ENCODE results near the gene RTL1.

RTL1 gene

DNA sequence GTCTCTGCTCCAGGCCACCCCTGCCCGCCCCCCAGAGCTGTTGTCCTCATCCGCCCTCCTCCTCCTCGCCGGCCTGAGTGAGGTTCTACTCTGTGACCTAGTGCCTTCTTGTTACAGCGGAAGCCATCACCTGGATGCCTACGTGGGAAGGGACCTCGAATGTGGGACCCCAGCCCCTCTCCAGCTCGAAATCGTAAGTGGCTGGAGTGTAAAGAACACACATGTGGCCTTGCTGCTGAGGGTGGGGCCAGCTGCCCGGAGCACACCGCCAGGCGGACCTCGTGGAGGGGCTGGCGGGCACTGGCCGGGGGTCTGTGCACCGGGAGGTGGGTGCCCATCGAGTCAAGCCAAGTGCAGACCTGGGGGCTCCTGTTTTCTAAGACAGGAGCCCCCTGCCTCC is 58.2 kb downstream of the RTL1 start:
- Histone ChIP-seq H3K4me1 (ENCODE audit: control insufficient read depth, insufficient read depth, low read length, unreplicated experiment) (peaks cover 29% of the 10 kb centered on the region), H3K4me3 (ENCODE audit: low read depth, low read length) (no peak overlapping the region), H3K27ac (ENCODE audit: low read depth, low read length) (no peak overlapping the region), H3K79me2 (ENCODE audit: control insufficient read depth, insufficient read depth, low read length, unreplicated experiment) (peaks cover 41% of the 10 kb centered on the region), H3K27me3 (ENCODE audit: insufficient read depth, low read length) (no peaks in the 10 kb centered on the region), H3K36me3 (ENCODE audit: insufficient read depth, low read length) (peaks cover 8% of the 10 kb centered on the region; the same call in 1 of the 2 replicates), H2AFZ (ENCODE audit: low read length, unreplicated experiment) (no peak overlapping the region)

DNA sequence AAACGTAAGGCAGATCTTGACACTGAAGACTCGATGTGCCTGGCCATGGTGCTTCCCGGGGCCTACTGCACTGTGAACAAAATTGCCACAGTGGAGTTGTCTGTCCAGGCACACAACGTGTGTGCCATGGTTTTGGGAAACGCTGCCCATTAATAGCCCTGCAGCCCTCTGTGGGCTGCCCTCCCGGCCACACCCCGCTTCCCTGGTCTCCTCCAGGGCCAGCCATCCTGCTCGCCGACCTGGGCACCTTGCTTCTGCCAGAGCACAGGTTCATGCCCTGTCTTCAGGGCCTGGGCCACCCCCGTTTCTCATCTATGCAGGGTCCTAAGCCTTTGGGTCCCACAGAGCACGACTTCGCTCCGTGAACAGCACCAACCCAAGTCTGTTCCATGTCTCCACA is 58.7 kb downstream of the RTL1 start:
- peaks cover 29% of the 10 kb centered on the region for H3K4me1 ChIP-seq (ENCODE audit: control insufficient read depth, insufficient read depth, low read length, unreplicated experiment)

DNA sequence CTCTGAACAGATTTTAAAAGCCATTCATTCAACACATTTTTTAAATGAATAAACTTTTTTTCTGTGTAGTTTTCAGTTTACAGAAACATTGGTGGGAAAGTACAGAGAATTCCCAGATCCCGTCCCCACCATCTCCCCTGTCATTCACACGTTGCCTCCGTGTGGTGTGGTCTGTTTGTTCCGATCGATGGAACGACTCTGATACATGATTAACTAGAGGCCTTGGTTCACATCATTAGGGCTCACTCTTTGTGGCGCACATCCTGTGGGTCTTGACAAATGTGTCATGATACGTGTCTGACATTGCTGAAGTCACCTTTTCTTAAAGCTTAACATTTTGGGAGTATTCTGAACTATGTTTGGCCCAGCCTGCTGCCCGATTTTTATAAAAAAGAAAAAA is 59.1 kb downstream of the RTL1 start:
- Histone ChIP-seq H3K4me1 (ENCODE audit: control insufficient read depth, insufficient read depth, low read length, unreplicated experiment) (peaks cover 29% of the 10 kb centered on the region), H3K27me3 (ENCODE audit: insufficient read depth, low read length) (no peaks in the 10 kb centered on the region), H3K36me3 (ENCODE audit: insufficient read depth, low read length) (peaks cover 8% of the 10 kb centered on the region; the same call in 1 of the 2 replicates), H3K4me3 (ENCODE audit: low read depth, low read length) (no peak overlapping the region), H3K27ac (ENCODE audit: low read depth, low read length) (no peak overlapping the region), H3K79me2 (ENCODE audit: control insufficient read depth, insufficient read depth, low read length, unreplicated experiment) (peaks cover 42% of the 10 kb centered on the region), H2AFZ (ENCODE audit: low read length, unreplicated experiment) (no peak overlapping the region)

More for the DNA sequence above, 58.7 kb downstream of the RTL1 start:
- H3K27ac ChIP-seq (ENCODE audit: low read depth, low read length) = no peak overlapping the region
- no peak overlapping the region for H2AFZ ChIP-seq (ENCODE audit: low read length, unreplicated experiment)
- H3K79me2 ChIP-seq (ENCODE audit: control insufficient read depth, insufficient read depth, low read length, unreplicated experiment) = peaks cover 39% of the 10 kb centered on the region
- H3K27me3 ChIP-seq (ENCODE audit: insufficient read depth, low read length) = no peaks in the 10 kb centered on the region
- H3K36me3 ChIP-seq (ENCODE audit: insufficient read depth, low read length) = peaks cover 8% of the 10 kb centered on the region; the same call in 1 of the 2 replicates
- no peak overlapping the region for H3K4me3 ChIP-seq (ENCODE audit: low read depth, low read length)

DNA sequence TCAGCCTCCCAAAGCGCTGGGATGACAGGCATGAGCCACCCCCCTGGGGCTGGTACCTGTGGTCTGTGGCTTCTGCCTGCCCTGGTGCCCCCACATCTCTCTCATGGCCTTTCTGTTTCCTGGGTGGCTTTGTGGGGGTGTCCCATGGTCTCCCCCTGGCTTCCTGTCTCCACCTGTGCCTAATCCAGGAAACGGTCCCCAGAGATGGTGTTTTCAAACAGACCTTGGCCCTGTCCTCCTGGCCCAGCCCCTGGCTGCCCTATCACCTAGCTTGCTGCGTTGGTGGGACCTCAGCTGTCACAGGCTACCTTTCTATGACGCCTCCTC is 59.5 kb downstream of the RTL1 start:
- peaks cover 25% of the 10 kb centered on the region for H3K4me1 ChIP-seq (ENCODE audit: control insufficient read depth, insufficient read depth, low read length, unreplicated experiment)
- peaks cover 8% of the 10 kb centered on the region; the same call in 1 of the 2 replicates for H3K36me3 ChIP-seq (ENCODE audit: insufficient read depth, low read length)
- peaks cover 42% of the 10 kb centered on the region for H3K79me2 ChIP-seq (ENCODE audit: control insufficient read depth, insufficient read depth, low read length, unreplicated experiment)
- no peak overlapping the region for H2AFZ ChIP-seq (ENCODE audit: low read length, unreplicated experiment)
- no peak overlapping the region for H3K27ac ChIP-seq (ENCODE audit: low read depth, low read length)
- H3K27me3 ChIP-seq (ENCODE audit: insufficient read depth, low read length) = no peaks in the 10 kb centered on the region
- H3K4me3 ChIP-seq (ENCODE audit: low read depth, low read length) = no peak overlapping the region

DNA sequence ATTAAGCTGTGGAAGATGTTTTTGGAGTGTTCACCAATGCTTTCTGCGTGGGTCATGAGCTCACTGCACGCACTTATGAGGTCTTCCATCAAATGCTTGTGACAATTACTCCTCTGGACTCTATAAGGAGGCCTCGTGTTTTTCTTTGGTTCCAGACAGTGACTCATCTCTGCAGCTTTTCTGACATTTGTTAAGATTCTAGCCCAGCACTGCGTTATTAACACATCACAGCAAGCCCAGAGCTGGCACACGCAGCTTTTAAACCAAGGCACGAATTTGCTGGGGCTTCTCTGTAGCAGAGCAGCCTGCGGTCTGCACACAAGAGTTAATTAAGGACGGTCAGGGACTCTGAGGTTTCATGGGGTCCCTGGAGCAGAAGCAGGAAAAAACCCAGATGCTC is 60.7 kb downstream of the RTL1 start:
- Histone ChIP-seq H3K4me3 (ENCODE audit: low read depth, low read length) (no peak overlapping the region), H3K4me1 (ENCODE audit: control insufficient read depth, insufficient read depth, low read length, unreplicated experiment) (peaks cover 20% of the 10 kb centered on the region), H3K27me3 (ENCODE audit: insufficient read depth, low read length) (no peaks in the 10 kb centered on the region), H3K27ac (ENCODE audit: low read depth, low read length) (peak overlapping the region; percentile 65), H3K79me2 (ENCODE audit: control insufficient read depth, insufficient read depth, low read length, unreplicated experiment) (peaks cover 42% of the 10 kb centered on the region), H2AFZ (ENCODE audit: low read length, unreplicated experiment) (no peak overlapping the region), H3K36me3 (ENCODE audit: insufficient read depth, low read length) (peaks cover 8% of the 10 kb centered on the region; the same call in 1 of the 2 replicates)

DNA sequence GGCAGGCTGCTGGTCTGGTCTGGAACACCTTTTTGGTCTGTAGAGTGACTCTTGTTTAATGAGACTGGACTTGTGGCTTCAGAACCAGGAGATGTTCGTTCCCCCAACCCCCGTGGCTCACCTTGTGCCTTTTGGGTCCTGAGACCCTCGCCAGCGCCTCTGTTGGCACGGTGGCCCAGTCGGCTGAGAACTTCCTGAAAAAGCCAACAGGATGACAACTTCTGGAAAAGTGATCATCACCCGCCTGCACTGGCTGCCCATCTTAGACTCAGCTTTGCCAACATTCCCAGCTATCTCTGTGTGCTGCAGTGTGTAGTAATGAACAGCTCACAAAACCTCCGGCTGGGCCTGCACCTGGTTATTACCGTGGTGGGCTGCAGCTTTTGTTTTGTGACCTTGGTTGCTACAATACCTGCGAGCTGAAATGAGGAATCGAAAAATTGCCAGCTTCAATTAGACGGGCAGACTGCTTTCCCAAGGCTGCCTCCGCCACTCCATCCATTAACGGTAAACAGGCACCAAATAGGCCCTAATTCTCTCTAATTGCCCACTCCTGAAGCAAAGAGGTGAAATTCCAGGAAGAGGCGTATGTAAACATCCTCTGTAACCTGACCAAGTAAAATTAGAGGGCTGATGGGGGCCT is 61.6 kb downstream of the RTL1 start:
- H3K4me1 ChIP-seq (ENCODE audit: control insufficient read depth, insufficient read depth, low read length, unreplicated experiment) = peaks cover 20% of the 10 kb centered on the region
- peak overlapping the region; percentile 65 for H3K27ac ChIP-seq (ENCODE audit: low read depth, low read length)
- H3K36me3 ChIP-seq (ENCODE audit: insufficient read depth, low read length) = peaks cover 8% of the 10 kb centered on the region; the same call in 1 of the 2 replicates
- no peaks in the 10 kb centered on the region for H3K27me3 ChIP-seq (ENCODE audit: insufficient read depth, low read length)
- no peak overlapping the region for H2AFZ ChIP-seq (ENCODE audit: low read length, unreplicated experiment)
- peaks cover 33% of the 10 kb centered on the region for H3K79me2 ChIP-seq (ENCODE audit: control insufficient read depth, insufficient read depth, low read length, unreplicated experiment)
- no peak overlapping the region for H3K4me3 ChIP-seq (ENCODE audit: low read depth, low read length)

DNA sequence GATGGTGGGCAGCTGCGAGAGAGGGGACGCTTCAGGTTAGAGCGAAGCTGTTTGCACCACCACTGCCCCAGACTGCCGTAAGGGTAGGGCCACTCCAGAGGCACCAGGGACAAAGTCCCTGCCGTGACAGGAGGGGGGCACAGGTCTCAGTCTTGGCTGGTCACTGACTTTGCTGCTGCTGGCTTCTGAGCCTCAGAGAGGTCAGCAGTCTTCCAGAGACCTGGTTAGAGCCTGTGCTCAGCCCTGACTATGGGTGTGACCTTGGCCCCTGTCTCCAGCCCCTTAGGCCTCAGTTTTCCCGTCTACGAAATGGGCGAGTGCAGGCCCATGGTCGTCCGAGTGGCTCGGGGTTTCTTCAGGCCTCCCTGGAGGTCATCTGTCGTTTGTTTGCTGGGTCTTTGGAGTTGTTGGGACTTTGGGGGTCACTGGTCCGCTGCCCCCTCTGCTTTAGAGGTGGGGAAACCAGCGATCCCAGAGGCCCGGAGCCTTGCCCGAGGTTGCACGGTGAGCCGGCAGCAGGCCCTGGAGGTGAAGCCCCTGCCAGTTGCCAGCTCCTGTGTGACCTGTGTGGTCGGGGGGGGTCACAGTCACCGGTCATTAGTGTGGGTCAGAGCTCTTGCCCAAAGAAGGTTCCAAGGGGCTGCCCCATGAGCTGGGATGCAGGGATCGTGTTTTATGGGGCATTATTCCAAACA is 62.3 kb downstream of the RTL1 start:
- Histone ChIP-seq H3K79me2 (ENCODE audit: control insufficient read depth, insufficient read depth, low read length, unreplicated experiment) (peaks cover 33% of the 10 kb centered on the region), H2AFZ (ENCODE audit: low read length, unreplicated experiment) (no peak overlapping the region), H3K36me3 (ENCODE audit: insufficient read depth, low read length) (peaks cover 2% of the 10 kb centered on the region; the same call in 1 of the 2 replicates), H3K4me1 (ENCODE audit: control insufficient read depth, insufficient read depth, low read length, unreplicated experiment) (peaks cover 16% of the 10 kb centered on the region), H3K4me3 (ENCODE audit: low read depth, low read length) (no peak overlapping the region), H3K27ac (ENCODE audit: low read depth, low read length) (no peak overlapping the region), H3K27me3 (ENCODE audit: insufficient read depth, low read length) (no peaks in the 10 kb centered on the region)

DNA sequence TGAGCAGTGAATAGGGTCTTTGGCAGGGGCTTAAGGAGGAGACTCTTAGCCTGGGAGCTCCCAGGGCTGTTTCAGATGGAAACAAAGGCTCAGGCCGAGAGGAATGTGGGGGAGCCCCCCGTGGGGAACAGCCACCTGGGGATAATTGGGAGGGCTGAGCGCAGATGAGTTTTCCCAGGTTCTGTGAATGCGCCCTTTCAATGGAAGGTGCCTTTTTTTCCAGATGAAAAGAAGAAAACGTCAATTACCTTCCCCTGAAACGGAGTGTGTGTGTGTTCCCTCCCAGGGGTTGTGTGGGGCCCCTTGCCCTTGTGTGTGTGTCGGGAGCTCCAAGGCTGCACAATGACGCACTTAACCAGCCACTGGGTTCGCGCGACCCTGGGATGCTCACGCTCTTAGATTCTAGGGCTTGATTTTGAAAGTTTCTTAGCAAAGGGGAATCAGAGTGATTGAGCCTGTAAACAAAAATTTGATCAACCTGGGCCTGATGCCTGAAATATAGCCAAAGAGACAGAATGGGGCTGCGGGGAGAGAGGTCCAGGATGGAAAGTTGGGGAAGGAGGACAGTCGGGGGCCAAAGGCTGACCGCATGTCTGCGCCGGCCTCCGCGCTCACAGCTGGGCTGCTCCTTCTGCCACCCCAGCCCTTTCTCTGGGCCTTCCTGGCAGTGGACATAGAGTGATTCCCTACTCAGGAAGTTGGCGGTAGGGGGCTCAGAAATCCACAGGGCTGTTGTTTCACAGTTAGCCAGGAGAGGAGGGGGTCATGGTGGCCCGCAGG is 63.0 kb downstream of the RTL1 start:
- Histone ChIP-seq H3K4me1 (ENCODE audit: control insufficient read depth, insufficient read depth, low read length, unreplicated experiment) (peaks cover 16% of the 10 kb centered on the region), H3K4me3 (ENCODE audit: low read depth, low read length) (no peak overlapping the region), H3K27ac (ENCODE audit: low read depth, low read length) (no peak overlapping the region), H2AFZ (ENCODE audit: low read length, unreplicated experiment) (no peak overlapping the region), H3K79me2 (ENCODE audit: control insufficient read depth, insufficient read depth, low read length, unreplicated experiment) (peaks cover 33% of the 10 kb centered on the region), H3K36me3 (ENCODE audit: insufficient read depth, low read length) (peaks cover 2% of the 10 kb centered on the region; the same call in 1 of the 2 replicates), H3K27me3 (ENCODE audit: insufficient read depth, low read length) (no peaks in the 10 kb centered on the region)

DNA sequence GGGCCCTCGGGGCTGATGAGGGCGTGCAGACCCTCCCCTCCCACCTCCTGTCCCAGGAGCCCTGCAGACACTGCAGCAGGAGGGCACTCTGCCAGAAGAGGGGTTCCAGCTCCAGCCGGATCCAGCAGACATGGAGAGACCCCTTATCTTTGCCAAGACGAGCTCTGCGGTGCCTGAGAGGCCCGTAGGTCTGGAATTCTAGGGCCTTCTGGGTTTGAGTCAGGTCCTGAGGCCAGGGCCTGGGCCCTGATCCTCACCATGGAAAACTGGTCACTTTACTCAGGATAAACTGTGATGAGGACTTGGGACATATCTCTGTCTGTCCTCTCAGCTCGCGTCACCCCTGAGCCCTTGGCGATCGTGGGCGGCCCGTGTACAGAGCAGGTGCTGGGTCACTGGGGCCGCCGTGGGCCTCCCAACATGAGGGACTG is 63.8 kb downstream of the RTL1 start:
- Histone ChIP-seq H3K4me1 (ENCODE audit: control insufficient read depth, insufficient read depth, low read length, unreplicated experiment) (peaks cover 16% of the 10 kb centered on the region), H3K27me3 (ENCODE audit: insufficient read depth, low read length) (no peaks in the 10 kb centered on the region), H3K4me3 (ENCODE audit: low read depth, low read length) (no peak overlapping the region), H3K27ac (ENCODE audit: low read depth, low read length) (no peak overlapping the region), H3K36me3 (ENCODE audit: insufficient read depth, low read length) (no peaks in the 10 kb centered on the region; the same call in 1 of the 2 replicates), H2AFZ (ENCODE audit: low read length, unreplicated experiment) (no peak overlapping the region), H3K79me2 (ENCODE audit: control insufficient read depth, insufficient read depth, low read length, unreplicated experiment) (peaks cover 28% of the 10 kb centered on the region)

DNA sequence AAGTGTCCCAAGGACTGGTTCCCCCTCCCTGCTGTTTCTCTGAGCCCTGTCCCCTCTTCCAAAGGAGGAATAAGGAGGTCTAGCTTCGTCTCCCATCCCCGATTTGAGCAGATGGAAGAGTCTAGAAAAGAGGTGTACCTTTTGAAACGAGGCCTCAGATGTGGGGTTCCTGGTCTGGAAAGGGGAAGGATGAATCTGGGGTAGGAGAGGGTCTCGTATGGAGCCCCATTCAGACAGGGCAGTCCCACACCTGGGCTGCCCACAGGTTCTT is 64.3 kb downstream of the RTL1 start:
- Histone ChIP-seq H3K36me3 (ENCODE audit: insufficient read depth, low read length) (no peaks in the 10 kb centered on the region; the same call in 1 of the 2 replicates), H3K27ac (ENCODE audit: low read depth, low read length) (no peak overlapping the region), H3K4me3 (ENCODE audit: low read depth, low read length) (no peak overlapping the region)

More for the DNA sequence above, 64.3 kb downstream of the RTL1 start:
- Histone ChIP-seq H3K79me2 (ENCODE audit: control insufficient read depth, insufficient read depth, low read length, unreplicated experiment) (peaks cover 28% of the 10 kb centered on the region), H3K4me1 (ENCODE audit: control insufficient read depth, insufficient read depth, low read length, unreplicated experiment) (peaks cover 16% of the 10 kb centered on the region), H3K27me3 (ENCODE audit: insufficient read depth, low read length) (no peaks in the 10 kb centered on the region), H2AFZ (ENCODE audit: low read length, unreplicated experiment) (no peak overlapping the region)
